Measurements from ENCODE around the gene EXTL1. TPM values are rescaled to one million over a fixed set of nuclear protein-coding genes. Genes with fewer than 3 reads are reported as not detected.

EXTL1 gene
- total RNA-seq, 1 experiment from 2014 or later: 1.0 TPM

DNA sequence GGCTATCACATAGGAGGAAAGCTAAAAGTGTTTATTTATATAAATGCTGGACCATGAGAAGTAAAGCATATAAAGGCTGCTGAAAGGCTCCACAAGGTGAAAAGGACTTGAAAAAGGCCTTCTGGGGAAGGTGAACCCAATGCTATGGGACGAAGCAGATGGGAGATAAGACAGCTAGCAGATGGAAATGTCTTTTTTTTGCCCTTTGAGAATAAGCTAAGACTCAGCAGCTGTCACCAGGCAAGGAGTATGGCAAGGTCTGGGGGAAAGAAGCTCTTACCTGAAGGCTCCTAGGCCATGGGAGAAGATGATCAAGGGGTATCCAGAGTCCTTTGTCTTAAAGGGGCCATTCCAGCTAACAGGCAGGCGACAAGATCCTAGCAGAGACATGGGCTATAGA is 33.6 kb upstream of the EXTL1 start:
- H3K56ac ChIP-seq (ENCODE audit: insufficient read length, low read depth, low read length): no peak overlapping the region
- H3T11ph ChIP-seq (ENCODE audit: low read length): no peak overlapping the region
- H2BK15ac ChIP-seq (ENCODE audit: low read depth, low read length): no peak overlapping the region
- no peaks in the 10 kb centered on the region for H3K23me2 ChIP-seq (ENCODE audit: insufficient read length, low read depth, low read length, poor library complexity, severe bottlenecking)
- no peak overlapping the region for H2AK5ac ChIP-seq (ENCODE audit: insufficient read length, low read length)
- H4K91ac ChIP-seq (ENCODE audit: insufficient read length, low read depth, low read length): no peak overlapping the region
- no peak overlapping the region for H3K4ac ChIP-seq (ENCODE audit: low read depth, low read length)
- no peak overlapping the region for H3K4me2 ChIP-seq (ENCODE audit: insufficient read depth, insufficient read length, low read length)
- no peaks in the 10 kb centered on the region for H3K9me3 ChIP-seq (ENCODE audit: control insufficient read depth, low read depth, low read length)
- H3K36me3 Mint-ChIP-seq (ENCODE audit: insufficient read depth in 1 of 3, low read depth in 3 of 3): peaks cover 6 to 36% (median 34%) of the 10 kb centered on the region in 3 experiments; a peak in 6 of 7 replicates
- TF ChIP-seq CTCF (conservative IDR thresholded peaks at IDR 0.05): no peak
- DNase-seq: no peak
- H2BK5ac ChIP-seq (ENCODE audit: insufficient read length, low read length): no peak overlapping the region
- H2BK120ac ChIP-seq (ENCODE audit: low read depth, low read length, poor library complexity, severe bottlenecking): no peak overlapping the region
- H3K4me1 ChIP-seq (ENCODE audit: insufficient read depth, low read length): no peaks in the 10 kb centered on the region
- H4K5ac ChIP-seq (ENCODE audit: insufficient read length, low read depth, low read length): no peak overlapping the region
- no peaks in the 10 kb centered on the region for H4K20me1 ChIP-seq (ENCODE audit: control insufficient read depth, insufficient read depth, insufficient read length)
- no peak overlapping the region for H3K9ac ChIP-seq (ENCODE audit: extremely low read depth, insufficient read length, low read length)
- H2BK12ac ChIP-seq (ENCODE audit: insufficient read length, low read depth, low read length): no peak overlapping the region
- H2AFZ ChIP-seq (ENCODE audit: low read length): no peak overlapping the region
- no peaks in the 10 kb centered on the region for H3K9me3 Mint-ChIP-seq
- H4K8ac ChIP-seq (replicated peaks; ENCODE audit: insufficient read length, low read depth, low read length): no peak overlapping the region
- no CpG with 5 or more reads among the region's 2 CpGs for WGBS (ENCODE audit: extremely low coverage, insufficient read length, low lambda C conversion rate)
- H3K27ac ChIP-seq (ENCODE audit: insufficient read length, low read depth, low read length): no peak overlapping the region
- no peaks in the 10 kb centered on the region for H3K79me2 ChIP-seq (ENCODE audit: insufficient read depth, low read length)
- H2BK20ac ChIP-seq (ENCODE audit: low read depth, low read length, poor library complexity, severe bottlenecking): no peak overlapping the region
- H3K4me3 Mint-ChIP-seq: no peak overlapping the region
- H3K14ac ChIP-seq (ENCODE audit: insufficient read depth, low read length): no peak overlapping the region
- H3K23ac ChIP-seq (ENCODE audit: insufficient read length, low read depth, low read length): no peak overlapping the region
- H3K27me3 ChIP-seq (ENCODE audit: insufficient read depth, low read length): no peaks in the 10 kb centered on the region
- H3K27ac Mint-ChIP-seq: no peak overlapping the region
- H3K79me1 ChIP-seq (ENCODE audit: insufficient read depth, low read depth, low read length, poor library complexity, severe bottlenecking): no peaks in the 10 kb centered on the region
- H3K27me3 Mint-ChIP-seq (ENCODE audit: low read depth): no peaks in the 10 kb centered on the region
- H3K18ac ChIP-seq (ENCODE audit: insufficient read length, low read depth, low read length): no peak overlapping the region
- H3K4me1 Mint-ChIP-seq: peaks cover 0 to 2% of the 10 kb centered on the region in 2 experiments

Data from H9 (cell line).